Fibroblast of pulmonary artery (primary cell): ENCODE results near the gene SPRN.
"Not testable (repeated sequence)": the region's sequence is repeated elsewhere in the genome, so short reads cannot be mapped to it uniquely, and the experiment has no call there.

Source experiments
- DNase-seq: peaks from one replicate; pipeline ENCODE4 v3.0.0-alpha.2; 2010; ENCODE audit warnings: low read depth
- H3K4me3 ChIP-seq: replicated peaks from 2 replicates; pipeline ENCODE4 v1.5.1; 2011; ENCODE audit warnings: low read depth, mild to moderate bottlenecking, control low read depth, low read length, moderate library complexity
- TF ChIP-seq, protein P1 (sequence below): IDR thresholded peaks from 2 replicates; pipeline ENCODE4 v1.5.1; 2011; ENCODE audit warnings: mild to moderate bottlenecking, control low read depth, low read length, inconsistent platforms; ENCODE audit errors: missing control alignments

The SPRN gene

DNA sequence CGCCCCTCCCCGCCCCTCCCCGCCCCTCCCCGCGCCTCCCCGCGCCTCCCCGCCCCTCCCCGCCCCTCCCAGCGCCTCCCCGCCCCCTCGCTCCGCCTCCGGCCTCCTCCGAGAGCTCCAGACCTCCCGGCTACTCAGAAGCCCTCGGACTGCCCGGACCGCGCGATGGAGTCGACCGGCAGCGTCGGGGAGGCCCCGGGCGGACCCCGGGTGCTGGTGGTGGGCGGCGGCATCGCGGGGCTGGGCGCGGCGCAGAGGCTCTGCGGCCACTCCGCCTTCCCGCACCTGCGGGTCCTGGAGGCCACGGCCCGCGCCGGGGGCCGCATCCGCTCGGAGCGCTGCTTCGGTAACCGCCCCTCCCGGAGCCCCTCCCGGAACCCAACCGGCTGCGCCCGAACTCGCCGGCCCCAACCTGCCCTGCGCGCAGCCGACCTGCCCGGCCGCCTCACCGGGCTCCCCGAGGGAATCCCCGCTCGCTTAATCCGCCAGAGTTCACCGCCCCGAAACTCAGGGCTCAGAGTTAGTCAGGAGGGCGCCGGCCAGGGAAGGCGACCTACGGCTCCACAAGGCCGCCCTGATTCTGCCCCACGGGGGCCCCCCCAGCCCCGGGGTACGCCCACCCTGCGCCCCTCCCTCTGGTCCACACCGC lies 45.1 kb downstream of the SPRN start, which contains the start of gene PAOX:
Gene PAOX, plus strand, starts transcription at position 111 of the 649 bp plus-strand sequence. Its CDS starts 55 bp downstream, at position 166.
- H3K4me3 ChIP-seq = peak within 1 kb of the TSS; percentile 67
- TF ChIP-seq, protein P1, sequence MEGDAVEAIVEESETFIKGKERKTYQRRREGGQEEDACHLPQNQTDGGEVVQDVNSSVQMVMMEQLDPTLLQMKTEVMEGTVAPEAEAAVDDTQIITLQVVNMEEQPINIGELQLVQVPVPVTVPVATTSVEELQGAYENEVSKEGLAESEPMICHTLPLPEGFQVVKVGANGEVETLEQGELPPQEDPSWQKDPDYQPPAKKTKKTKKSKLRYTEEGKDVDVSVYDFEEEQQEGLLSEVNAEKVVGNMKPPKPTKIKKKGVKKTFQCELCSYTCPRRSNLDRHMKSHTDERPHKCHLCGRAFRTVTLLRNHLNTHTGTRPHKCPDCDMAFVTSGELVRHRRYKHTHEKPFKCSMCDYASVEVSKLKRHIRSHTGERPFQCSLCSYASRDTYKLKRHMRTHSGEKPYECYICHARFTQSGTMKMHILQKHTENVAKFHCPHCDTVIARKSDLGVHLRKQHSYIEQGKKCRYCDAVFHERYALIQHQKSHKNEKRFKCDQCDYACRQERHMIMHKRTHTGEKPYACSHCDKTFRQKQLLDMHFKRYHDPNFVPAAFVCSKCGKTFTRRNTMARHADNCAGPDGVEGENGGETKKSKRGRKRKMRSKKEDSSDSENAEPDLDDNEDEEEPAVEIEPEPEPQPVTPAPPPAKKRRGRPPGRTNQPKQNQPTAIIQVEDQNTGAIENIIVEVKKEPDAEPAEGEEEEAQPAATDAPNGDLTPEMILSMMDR = no peak
- DNase-seq = peak; percentile 67

DNA sequence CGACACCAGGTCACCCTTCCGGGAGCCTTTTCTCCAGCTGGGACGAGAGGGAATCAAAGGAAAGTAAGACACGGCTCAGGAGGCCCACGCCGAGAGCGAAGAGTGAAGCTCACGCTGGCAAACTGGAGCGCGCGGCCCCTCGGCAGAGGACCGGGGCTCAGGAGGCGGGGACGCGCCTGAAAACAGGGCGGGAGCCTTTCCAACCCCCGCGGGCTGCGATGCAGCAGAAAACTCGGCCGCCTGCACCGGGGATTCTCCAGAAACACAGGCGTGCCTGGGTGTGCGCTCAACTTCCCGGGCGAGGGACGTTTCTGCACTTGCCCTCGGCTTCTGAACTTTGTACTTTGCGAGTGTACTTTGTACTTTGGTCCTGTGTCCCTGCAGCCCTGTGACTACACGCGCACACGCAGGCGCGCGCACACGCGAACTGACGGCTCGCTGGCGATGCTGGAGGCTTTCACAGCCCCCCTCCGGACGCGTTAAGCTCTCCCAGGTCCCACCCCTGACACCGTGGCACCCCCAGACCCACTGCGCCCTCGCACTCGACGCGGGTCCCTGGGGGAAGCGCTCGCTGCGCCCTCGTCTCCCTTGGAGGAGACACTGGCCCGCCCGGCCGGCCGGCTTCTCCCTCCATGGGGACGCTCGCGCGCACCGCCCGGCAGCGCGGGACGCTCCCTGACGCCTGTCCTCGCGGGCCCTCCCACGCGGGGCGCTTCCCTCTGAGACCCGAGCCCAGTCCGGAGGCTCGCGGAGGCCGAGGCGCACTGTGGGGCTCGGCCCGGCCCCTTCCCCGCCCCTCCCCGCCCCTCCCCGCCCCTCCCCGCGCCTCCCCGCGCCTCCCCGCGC lies 46.0 kb downstream of the SPRN start:
- DNase-seq = peak; percentile 41
- H3K4me3 ChIP-seq = peak overlapping the region; percentile 67
- TF ChIP-seq, protein P1 = no peak

DNA sequence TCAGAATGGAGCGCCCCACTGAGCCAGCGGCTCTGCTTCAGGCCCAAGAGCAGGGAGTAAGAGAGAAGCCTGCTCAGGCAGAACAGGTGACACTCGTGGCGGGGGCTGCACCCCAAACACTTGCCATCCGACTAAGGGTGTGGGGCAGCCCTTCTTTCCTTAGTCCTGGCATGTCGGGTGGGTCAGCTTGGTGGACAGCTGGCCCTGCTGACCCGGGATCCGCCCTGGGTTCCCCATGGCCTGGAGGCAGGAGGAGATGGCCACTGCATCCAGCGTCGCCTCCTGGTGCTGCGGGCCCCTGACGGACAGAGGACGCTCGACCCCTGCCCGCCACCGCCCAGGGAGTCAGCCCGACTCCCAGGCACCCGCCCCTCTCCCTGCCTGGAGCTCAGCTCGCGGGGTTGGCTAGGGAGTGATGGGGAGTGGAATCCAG lies 46.6 kb downstream of the SPRN start:
- DNase-seq = no peak
- peak overlapping the region; percentile 67 for H3K4me3 ChIP-seq
- TF ChIP-seq, protein P1 = no peak

DNA sequence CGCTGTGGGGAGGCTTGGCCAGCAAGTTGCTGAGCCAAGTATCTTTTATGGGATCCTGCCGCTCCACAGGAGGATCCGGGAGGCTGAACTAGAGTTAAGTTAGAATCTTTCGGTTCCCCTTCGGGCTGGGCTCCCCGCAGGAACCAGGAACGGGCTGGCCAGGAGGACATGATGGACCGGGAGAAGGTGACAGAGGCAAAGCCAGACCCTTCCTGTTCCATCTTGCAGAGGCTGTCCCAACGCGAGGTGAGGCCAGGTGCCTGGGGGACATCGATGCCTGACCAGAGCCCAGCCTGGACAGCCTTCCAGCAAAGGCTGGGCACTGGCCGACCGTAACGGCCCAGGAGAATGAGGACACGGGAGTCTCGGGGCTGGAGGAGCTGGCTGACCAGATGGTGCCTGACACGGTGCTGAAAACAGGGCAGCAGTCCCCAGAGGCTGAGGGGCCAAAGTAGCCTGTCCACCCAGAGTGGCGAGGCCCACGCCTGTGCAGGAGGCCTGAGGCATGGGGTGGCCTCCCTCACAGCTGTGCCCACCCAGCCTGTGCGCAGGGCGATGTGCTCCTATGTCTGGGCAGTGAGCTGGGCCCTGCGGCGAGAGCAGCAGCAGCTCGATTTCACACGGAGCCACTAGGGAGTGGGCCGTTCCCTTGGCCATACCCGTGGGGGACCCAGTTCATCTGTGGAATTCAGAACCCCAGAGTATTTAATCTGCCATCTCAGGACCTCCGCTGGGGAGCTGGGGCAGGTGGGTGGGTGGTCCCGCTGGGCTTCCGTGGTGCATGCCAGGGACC lies 47.2 kb downstream of the SPRN start:
- DNase-seq = no peak
- H3K4me3 ChIP-seq = no peak overlapping the region
- TF ChIP-seq, protein P1 = no peak

DNA sequence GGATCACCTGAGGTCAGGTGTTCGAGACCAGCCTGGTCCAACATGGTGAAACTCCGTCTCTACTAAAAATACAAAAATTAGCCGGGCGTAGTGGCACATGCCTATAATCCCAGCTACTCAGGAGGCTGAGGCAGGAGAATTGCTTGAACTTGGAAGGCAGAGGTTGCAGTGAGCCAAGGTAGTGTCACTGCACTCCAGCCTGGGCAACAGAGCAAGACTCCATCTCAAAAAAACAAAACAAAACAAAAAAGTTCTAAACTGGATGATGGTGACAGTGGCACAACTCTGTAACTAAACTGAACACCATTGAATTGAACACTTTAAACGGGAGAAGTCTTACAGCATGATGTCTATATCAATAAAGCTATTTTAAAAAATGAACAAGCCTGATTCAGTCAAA lies 48.2 kb downstream of the SPRN start:
- H3K4me3 ChIP-seq = not testable (repeated sequence)

DNA sequence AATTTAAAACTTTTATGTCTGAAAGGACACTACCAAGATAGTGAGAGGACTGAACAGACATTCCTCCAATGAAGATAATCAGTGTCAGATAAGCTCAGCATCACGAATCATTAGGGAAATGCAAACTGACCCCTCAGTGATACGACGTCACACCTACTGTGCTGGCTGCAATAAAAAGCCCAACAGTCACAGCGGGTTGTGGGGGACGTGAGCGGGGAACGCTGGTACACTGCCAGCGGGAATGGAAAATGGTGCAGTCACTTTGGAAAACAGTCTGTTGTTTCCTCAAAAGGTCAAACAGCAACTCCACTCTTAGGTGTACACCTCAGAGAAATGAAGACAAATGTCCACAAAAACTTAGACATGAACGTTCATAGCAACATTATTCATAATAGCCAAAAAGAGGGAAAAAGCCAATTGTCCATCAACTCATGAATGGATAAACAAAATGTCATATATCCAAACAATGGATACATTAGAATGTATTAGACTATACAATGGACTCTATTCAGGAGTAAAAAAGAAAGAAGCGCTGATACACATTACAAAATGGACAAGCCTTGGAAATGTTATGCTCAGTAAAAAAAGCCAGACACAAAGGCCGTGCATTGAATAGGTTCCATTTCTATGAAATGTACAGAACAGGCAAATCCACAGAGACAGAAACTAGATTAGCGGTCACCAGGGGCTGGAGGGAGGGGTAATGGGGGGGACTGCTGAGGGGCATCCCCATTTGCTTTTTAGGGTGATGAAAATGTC lies 48.9 kb downstream of the SPRN start:
- TF ChIP-seq, protein P1 = no peak
- H3K4me3 ChIP-seq = no peak overlapping the region
- DNase-seq = no peak

More for the DNA sequence above, 48.2 kb downstream of the SPRN start:
- DNase-seq = not testable (repeated sequence)
